Dedifferentiated amniotic fluid mesenchymal stem cell (primary cell): ENCODE results near the gene RANBP3.
"Not testable (repeated sequence)": the region's sequence is repeated elsewhere in the genome, so short reads cannot be mapped to it uniquely, and the experiment has no call there.

Experiments used
- DNase-seq: peaks from one replicate; pipeline ENCODE4 v3.0.0-alpha.2; 2016; ENCODE audit errors: extremely low spot score

RANBP3 gene

DNA sequence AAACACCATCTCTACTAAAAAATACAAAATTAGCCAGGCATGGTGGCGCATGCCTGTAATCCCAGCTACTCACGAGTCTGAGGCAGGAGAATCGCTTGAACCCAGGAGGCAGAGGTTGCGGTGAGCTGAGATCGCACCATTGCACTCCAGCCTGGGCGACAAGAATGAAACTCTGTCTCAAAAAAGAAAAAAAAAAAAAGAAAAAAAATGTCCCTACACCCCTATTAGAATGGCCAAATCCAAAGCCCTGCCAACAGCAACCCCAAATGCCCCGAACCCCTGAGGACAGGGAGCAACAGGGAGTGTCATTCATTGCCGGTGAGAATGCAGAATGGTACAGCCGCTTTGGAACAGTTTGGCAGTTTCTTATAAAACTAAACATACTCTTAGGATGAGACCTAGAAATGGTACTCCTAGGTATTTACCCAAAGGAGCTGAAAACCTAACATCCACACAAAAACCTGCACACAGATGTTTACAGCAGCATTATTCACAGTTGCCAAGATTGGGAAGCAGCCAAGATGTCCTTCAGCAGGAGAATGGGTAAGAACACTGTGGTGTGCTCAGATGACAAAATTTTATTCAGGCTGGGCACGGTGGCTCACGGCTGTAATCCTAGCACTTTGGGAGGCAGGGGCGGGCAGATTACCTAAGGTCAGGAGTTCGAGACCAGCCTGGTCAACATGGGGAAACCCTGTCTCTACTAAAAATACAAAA is 94.6 kb downstream of the RANBP3 start:
- not testable (repeated sequence) for DNase-seq

DNA sequence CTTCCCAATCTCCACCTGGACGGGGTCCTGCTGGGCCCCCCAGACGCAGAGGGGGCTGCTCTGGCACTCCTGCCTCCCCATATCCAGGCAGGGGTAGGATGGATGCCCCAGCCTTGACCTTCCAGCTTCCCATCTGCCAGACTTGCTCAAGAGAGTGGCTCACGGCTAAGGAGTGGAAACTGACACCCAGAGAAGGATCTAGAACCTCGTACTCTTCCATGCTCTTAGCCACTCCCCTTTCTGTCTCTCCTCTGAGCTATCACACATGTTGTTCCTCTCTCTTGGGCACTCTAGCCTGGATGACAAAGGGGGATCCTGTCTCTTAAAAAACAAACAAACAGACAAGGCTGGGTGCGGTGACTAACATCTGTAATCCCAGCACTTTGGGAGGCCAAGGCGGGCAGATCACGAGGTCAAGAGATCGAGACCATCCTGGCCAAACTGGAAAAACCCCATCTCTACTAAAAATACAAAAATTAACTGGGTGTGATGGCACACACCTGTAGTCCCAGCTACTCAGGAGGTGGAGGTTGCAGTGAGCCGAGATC is 95.4 kb downstream of the RANBP3 start:
- DNase-seq = no peak

DNA sequence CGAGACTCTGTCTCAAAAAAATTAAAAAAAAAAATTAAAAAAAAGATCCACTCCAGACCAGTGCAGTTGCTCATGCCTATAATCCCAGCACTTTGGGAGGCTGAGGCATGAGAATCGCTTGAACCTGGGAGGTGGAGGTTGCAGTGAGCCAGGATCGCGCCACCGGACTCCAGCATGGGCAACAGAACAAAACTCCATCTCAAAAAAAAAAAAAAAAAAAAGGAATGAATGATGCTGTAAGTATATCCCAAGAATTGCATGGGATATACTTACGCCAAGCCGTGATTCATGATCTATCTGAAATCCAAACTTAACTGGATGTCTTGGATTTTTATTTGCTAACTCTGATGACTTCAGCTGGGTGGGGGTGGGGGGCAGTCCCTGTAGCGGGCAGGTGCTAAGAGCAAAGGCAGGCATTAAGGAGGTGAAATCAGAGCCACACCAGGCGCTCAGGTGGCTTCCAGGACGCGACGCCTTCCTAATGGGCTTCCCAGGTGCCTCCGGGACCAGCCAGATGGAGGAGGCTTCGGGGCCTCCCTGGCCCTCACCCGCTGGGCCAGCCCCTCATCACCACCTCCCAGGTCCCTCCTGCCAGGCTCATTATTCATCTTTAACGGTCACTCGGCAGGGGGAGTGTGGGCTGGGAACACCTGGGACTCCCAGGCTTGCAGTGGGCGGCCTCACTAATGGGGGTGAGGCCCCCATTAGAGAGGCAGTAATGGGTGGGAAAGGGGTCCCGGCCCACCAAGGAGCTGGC is 96.2 kb downstream of the RANBP3 start:
- DNase-seq = no peak

DNA sequence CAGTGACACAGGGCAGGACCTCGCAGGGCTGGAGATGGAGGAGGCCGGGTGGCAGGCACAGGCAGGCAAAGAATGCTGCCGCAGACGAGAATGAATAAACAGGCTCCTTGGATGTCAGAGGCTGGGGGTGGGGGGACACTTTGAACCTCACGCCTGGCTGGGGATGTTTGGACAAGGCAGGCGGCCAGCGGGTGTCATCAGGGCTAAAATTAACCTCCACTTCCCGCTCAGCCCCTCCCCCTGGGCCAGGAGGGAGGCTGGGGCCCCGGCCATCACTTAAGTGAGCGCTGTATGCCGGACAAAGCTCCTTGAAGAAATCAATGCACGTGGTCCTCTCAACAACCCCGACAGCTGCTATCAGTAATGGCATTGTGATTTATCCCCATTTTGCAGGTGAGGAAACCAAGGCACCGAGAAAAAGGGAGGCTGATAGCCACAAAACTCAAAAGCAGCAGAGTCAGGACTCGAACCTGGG is 97.3 kb downstream of the RANBP3 start:
- no peak for DNase-seq

DNA sequence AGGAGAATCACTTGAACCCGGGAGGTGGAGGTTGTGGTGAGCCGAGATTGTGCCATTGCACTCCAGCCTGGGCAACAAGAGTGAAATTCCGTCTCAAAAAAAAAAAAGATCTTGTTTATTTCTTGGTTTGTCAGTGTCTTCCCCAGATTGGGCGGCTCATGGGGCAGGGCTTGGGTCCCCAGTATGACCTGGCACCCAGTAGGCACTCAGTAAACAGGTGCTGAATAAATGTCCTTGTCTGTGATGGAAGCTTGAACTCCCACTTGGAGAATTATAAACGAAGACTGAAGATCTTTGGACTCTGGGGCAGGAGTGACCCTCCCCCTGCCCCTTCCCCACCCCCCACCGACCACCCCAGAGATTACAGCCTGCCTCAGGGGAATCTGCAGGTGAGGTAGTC is 97.7 kb downstream of the RANBP3 start:
- no peak for DNase-seq

DNA sequence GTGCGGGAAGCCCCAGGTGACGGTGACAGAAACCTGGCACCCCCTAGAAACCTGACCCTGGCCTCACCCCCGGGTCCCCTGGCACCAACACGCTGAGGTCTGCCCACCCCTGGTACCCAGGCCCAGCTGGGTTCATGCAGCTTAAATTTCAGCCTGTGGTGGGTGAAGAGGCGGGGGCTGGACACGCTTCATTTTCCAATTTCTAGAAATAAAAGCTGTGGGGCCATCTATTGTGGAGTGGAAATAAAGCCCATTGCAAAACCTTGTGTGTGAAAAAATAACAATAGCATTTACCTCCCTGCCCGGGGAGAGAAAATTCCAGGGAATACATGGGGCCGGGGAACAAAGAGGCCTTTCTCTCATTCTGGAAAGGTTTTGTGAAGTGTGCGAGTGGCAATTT is 100.1 kb downstream of the RANBP3 start:
- no peak for DNase-seq

DNA sequence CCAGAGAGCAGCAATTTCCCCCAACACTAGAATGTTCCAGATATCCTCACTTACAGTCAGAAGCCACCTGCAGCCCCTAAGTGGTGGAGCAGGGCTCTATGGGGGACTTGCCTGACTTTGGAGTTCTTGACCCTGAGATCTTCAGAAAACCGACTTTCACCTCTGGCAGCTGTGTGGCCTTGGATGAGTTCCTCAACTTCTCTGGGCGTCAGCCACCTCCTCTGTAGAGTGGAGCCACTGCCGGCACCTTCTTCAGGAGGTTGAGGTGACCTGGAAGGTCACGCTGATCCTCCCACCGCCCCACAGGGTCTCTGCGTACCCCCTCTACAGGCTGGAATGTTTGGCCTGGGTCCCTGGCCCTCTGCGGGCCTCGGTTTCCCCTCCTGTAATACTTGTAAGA is 100.5 kb downstream of the RANBP3 start:
- no peak for DNase-seq

DNA sequence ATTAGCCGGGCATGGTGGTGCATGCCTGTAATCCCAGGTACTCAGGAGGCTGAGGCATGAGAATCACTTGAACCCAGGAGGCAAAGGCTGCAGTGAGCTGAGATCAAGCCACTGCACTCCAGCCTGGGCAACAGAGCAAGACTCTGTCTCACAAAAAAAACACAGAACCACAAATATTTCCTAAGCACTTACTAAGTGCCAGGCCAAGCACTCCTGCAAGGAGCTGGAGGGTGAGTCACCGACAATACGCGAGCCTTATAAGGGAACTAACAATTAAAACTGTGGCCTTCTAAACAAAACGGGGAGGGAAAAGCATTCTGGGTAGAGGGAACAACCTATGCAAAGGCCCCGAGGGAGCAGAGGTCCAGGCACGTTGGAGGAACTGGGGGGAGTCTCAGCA is 103.4 kb downstream of the RANBP3 start:
- DNase-seq = not testable (repeated sequence)

DNA sequence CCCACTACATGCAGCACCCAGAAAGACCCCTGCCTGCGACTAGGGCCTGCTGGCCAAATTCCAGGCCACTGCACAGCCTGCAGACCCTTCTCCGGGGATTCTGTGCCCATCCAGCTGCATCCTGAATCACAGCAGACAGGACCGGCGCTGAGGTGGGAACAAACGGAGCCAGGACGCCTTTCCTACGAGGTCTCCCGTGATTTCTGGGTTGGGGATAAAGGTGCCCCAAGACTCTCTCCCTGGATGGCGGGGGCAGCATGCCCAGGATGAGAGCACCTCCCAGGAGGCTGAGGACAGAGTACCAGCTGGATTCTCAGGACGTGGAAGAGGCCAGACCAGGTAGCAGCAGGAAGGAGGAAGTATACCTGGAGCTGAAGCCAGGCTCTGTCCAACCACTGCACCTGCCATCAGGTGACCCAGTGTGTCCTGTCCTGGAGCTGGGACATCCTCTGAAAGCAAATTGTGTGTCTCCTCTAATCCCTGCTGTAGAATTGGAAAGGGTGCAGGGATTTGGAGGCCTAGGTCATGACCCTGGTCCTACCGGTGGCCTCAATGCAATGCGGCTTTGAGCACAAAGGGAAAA is 104.2 kb downstream of the RANBP3 start:
- no peak for DNase-seq

DNA sequence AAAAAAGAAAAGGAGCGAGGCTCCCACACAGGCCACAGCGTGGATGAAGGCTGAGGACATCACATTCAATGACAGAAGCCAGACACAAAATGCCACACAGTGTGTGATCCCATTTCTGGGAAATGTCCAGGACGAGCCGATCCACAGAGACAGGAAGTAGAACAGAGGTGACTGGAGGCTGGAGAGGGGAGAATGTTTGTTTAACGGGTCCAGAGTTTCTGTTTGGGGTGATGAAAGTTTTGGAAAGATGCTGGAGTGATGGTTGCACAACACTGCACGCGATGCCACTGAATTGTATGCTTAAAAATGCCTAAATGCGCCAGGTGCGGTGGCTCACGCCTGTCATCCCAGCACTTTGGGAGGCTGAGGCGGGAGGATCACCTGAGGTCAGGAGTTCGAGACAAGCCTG is 107.0 kb downstream of the RANBP3 start:
- DNase-seq = no peak

DNA sequence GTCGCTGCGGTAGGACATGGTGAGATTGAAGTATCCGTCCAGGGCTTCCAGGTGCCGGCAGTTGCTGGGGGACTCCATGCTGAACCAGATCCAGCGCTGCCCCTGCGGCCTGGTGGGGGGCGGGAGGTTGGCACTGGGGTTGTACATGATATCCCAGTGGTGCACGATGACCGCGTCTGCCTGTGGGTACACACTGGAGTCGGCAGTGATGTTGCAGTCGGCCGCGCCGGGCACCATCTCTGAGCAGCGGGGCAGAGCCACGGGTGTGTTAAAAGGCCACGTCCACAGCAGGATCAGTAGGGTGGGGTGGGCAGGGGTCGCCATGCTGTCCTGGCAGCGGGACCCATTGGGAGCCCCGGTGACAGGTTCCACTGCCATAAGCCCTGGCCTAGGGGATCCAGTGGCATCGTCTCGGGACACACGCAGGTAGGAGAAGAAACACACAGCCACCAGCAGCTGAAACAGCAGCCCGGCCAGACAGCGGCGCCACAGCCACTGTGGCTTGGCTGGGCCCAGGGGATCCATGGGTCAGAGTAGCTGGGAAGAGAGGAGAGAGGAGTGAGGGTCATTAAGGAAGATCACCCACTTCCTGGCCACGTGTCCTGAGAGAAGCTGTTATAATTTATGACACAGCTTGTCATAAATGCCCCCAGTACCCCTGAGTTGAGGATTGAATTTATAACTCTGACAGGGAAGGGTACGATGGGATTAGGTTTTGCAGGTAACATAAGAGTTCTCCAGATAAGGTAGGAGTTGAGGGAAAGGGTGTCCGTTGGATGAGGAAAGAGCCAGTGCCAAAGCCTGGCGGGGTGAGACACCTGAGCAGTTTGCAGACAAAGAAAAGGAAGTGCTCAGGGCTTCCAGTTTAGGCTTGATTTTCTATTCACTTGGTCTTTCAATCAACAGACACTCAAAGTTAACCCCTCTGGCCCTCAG is 110.5 kb downstream of the RANBP3 start:
- DNase-seq = no peak
